WI38 (cell line): ENCODE data around the gene PROX1.

Experiments
- H3K4me3 ChIP-seq: 2 replicates; pipeline ENCODE4 v1.5.1; 2011; ENCODE audit warnings: low read depth, mild to moderate bottlenecking, control low read depth, low read length
- CTCF ChIP-seq: IDR thresholded peaks from 2 replicates; pipeline ENCODE4 v1.5.1; 2012; ENCODE audit warnings: low read depth, mild to moderate bottlenecking, control low read depth, low read length

PROX1 gene

GRCh38 chr1:213986020-213986924 lies 1.5 kb upstream of the PROX1 start:
- TF ChIP-seq CTCF: no peak
- H3K4me3 ChIP-seq: no peak overlapping the region

GRCh38 chr1:213986925-213987250 lies 885 bp upstream of the PROX1 start:
- TF ChIP-seq CTCF: no peak
- no peak overlapping the region for H3K4me3 ChIP-seq

- H3K4me3 ChIP-seq: peak overlapping the region; percentile 64
- TF ChIP-seq CTCF: no peak
Observed at GRCh38 chr1:213987422-213987926, 299 bp upstream of the PROX1 start.

- no peak for TF ChIP-seq CTCF
Observed at GRCh38 chr1:213988507-213989001, 781 bp downstream of the PROX1 start.

GRCh38 chr1:213989002-213989855 lies 1.5 kb downstream of the PROX1 start:
- peak overlapping the region; percentile 64 for H3K4me3 ChIP-seq
- TF ChIP-seq CTCF: no peak

More at GRCh38 chr1:213988507-213989001, 781 bp downstream of the PROX1 start:
- peak overlapping the region; percentile 64 for H3K4me3 ChIP-seq

GRCh38 chr1:213993929-213994328 lies 6.2 kb downstream of the PROX1 start:
- H3K4me3 ChIP-seq: no peak overlapping the region
- no peak for TF ChIP-seq CTCF

- no peak for TF ChIP-seq CTCF
Observed at GRCh38 chr1:213994888-213995287, 7.1 kb downstream of the PROX1 start.

More at GRCh38 chr1:213994888-213995287, 7.1 kb downstream of the PROX1 start:
- no peak overlapping the region for H3K4me3 ChIP-seq
